HepG2 (cell line): ENCODE results near the gene ZNF585A. TPM values are rescaled to one million over a fixed set of nuclear protein-coding genes. Genes with fewer than 3 reads are reported as not detected.

Source experiments
- ATAC-seq: fragments of 200-7000 bp; cut with Tn5 transposase; 3 replicates; pipeline ENCODE4 v1.9.1; 2020; ENCODE audit warnings: mild to moderate bottlenecking, moderate library complexity
- BruUV-seq: library from RNA; stranded (reverse); fragments of 400-500 nt; replicated peaks from 2 replicates; lab custom pipeline; 2021; lab: Mats Ljungman, UMichigan
- CTCF ChIA-PET: fragments of 300-600 bp; formaldehyde crosslinking; extraction: SDS; loops from one replicate; lab custom pipeline; 2021; ENCODE audit warnings: low total read pairs, inconsistent platforms, low intra/inter-chr PET ratio; lab: Yijun Ruan, JAX
- POLR2A ChIA-PET: fragments of 350-600 bp; sonication (Branson Sonifier 250); formaldehyde crosslinking; loops from one replicate; lab custom pipeline; 2020; ENCODE audit warnings: antibody characterized with exemption, inconsistent platforms; lab: Yijun Ruan, JAX
- DNase-seq: peaks from one replicate; pipeline ENCODE4 v3.0.0-alpha.2; 2015; ENCODE audit warnings: low spot score
- FAIRE-seq: peaks from 3 replicates; lab custom pipeline; 2011; peaks lifted over from hg19 to GRCh38; lab: Jason Lieb, UNC
- H2AFZ ChIP-seq: one replicate; pipeline ENCODE4 v1.6.1; 2011; ENCODE audit warnings: low read length, inconsistent platforms
- H3K27ac ChIP-seq: fragments of 300-600 bp; 3 replicates; pipeline ENCODE4 v1.8.0; 2011; ENCODE audit warnings: mixed run types, mild to moderate bottlenecking, mixed read lengths, low read length, inconsistent platforms; ENCODE audit not compliant: insufficient read depth; ENCODE audit errors: extremely low read length
- H3K27me3 ChIP-seq, 2 experiments: fragments of 200-600 bp in 1 of 2; 2 replicates in 1 of 2; 3 replicates in 1 of 2; pipeline versions ENCODE4 v1.6.0 to v1.8.0; 2011; ENCODE audit warnings: low read length in 2 of 2, mild to moderate bottlenecking in 2 of 2, moderate library complexity in 2 of 2, inconsistent platforms in 1 of 2; ENCODE audit not compliant: insufficient read depth in 2 of 2, control insufficient read depth in 1 of 2
- H3K36me3 ChIP-seq, 2 experiments: fragments of 200-600 bp in 1 of 2; replicated peaks in 1 of 2; 2 replicates in 1 of 2; 3 replicates in 1 of 2; pipeline versions ENCODE4 v1.5.1 to v1.8.0; 2011; ENCODE audit warnings: low read length in 2 of 2, inconsistent platforms in 1 of 2; ENCODE audit not compliant: insufficient read depth in 2 of 2, control insufficient read depth in 1 of 2
- H3K4me1 ChIP-seq: 2 replicates; pipeline ENCODE4 v1.5.1; 2012; ENCODE audit warnings: low read length, inconsistent platforms; ENCODE audit not compliant: insufficient read depth
- H3K4me2 ChIP-seq: 2 replicates; pipeline ENCODE4 v1.6.0; 2011; ENCODE audit warnings: low read depth, low read length, inconsistent platforms
- H3K4me3 ChIP-seq, 3 experiments: fragments of 200-600 bp in 1 of 3; sonication (generic), shearing (Covaris generic) in 1 of 3; replicated peaks in 1 of 3; 2 replicates each; pipeline ENCODE4 v1.5.1; 2011 to 2016; ENCODE audit warnings: low read length in 3 of 3, inconsistent platforms in 2 of 3, low read depth in 2 of 3, mild to moderate bottlenecking in 2 of 3, control low read depth in 1 of 3, mixed read lengths in 1 of 3; ENCODE audit not compliant: insufficient read depth in 1 of 3
- H3K79me2 ChIP-seq: one replicate; pipeline ENCODE4 v1.6.1; 2011; ENCODE audit warnings: low read length, inconsistent platforms; ENCODE audit not compliant: insufficient read depth
- H3K9ac ChIP-seq: 2 replicates; pipeline ENCODE4 v1.6.0; 2011; ENCODE audit warnings: mild to moderate bottlenecking, low read depth, low read length, inconsistent platforms; ENCODE audit not compliant: insufficient read depth
- H3K9me3 ChIP-seq: 2 replicates; pipeline ENCODE4 v1.5.1; 2012; ENCODE audit warnings: mild to moderate bottlenecking, low read length
- H4K20me1 ChIP-seq: 2 replicates; pipeline ENCODE4 v1.6.0; 2011; ENCODE audit warnings: inconsistent platforms, mild to moderate bottlenecking, low read length, moderate library complexity; ENCODE audit not compliant: insufficient read depth
- ADNP ChIP-seq: sonication (generic); formaldehyde crosslinking; IDR thresholded peaks from 2 replicates; pipeline ENCODE4 v1.4.0; 2020; ENCODE audit warnings: missing genetic modification reagents
- CREM ChIP-seq, 2 experiments: sonication (generic) in 1 of 2; formaldehyde crosslinking in 1 of 2; IDR thresholded peaks; 2 replicates each; pipeline versions ENCODE4 v1.4.0 to v1.6.1; 2016 to 2020; ENCODE audit warnings: antibody characterized with exemption in 1 of 2, mild to moderate bottlenecking in 1 of 2, missing genetic modification reagents in 1 of 2
- EED ChIP-seq: sonication (generic); formaldehyde crosslinking; IDR thresholded peaks from 2 replicates; pipeline ENCODE4 v1.5.0; 2020; ENCODE audit warnings: mild to moderate bottlenecking, missing genetic modification reagents
- ELF4 ChIP-seq: sonication (generic); formaldehyde crosslinking; IDR thresholded peaks from 2 replicates; pipeline ENCODE4 v1.5.0; 2020; ENCODE audit warnings: missing genetic modification reagents, mild to moderate bottlenecking, moderate library complexity, borderline replicate concordance
- HNRNPH1 ChIP-seq: fragments of 200-400 bp; formaldehyde crosslinking; optimal IDR thresholded peaks from 2 replicates; pipeline ENCODE3; 2017; ENCODE audit warnings: mild to moderate bottlenecking, low read depth, low read length
- SOX5 ChIP-seq: IDR thresholded peaks from 2 replicates; pipeline ENCODE4 v1.6.1; 2016; ENCODE audit warnings: borderline replicate concordance
- SRSF4 ChIP-seq: fragments of 200-400 bp; formaldehyde crosslinking; IDR thresholded peaks from one replicate; pipeline ENCODE4 v1.6.1; 2018; ENCODE audit warnings: mild to moderate bottlenecking, low read depth, low read length, moderate library complexity; ENCODE audit not compliant: poor library complexity, severe bottlenecking
- TBL1XR1 ChIP-seq: fragments of 150-350 bp; IDR thresholded peaks from 2 replicates; pipeline ENCODE4 v1.6.1; 2014; ENCODE audit warnings: borderline replicate concordance, low read length; ENCODE audit not compliant: partially characterized antibody
- ZFP36L1 ChIP-seq: sonication (generic); formaldehyde crosslinking; IDR thresholded peaks from 2 replicates; pipeline ENCODE4 v1.8.0; 2022; ENCODE audit warnings: mild to moderate bottlenecking, missing genetic modification reagents, moderate library complexity
- ZMYM4 ChIP-seq: sonication (generic); formaldehyde crosslinking; IDR thresholded peaks from 2 replicates; pipeline ENCODE4 v1.8.1; 2023; ENCODE audit warnings: mild to moderate bottlenecking, missing genetic modification reagents
- ZNF101 ChIP-seq: sonication (generic); formaldehyde crosslinking; IDR thresholded peaks from 2 replicates; pipeline ENCODE4 v1.4.0; 2020; ENCODE audit warnings: mild to moderate bottlenecking, low read depth, missing genetic modification reagents, borderline replicate concordance
- ZNF17 ChIP-seq: sonication (generic); formaldehyde crosslinking; IDR thresholded peaks from 2 replicates; pipeline ENCODE4 v1.5.0; 2020; ENCODE audit warnings: mild to moderate bottlenecking, missing genetic modification reagents
- ZNF709 ChIP-seq: sonication (generic); formaldehyde crosslinking; IDR thresholded peaks from 2 replicates; pipeline ENCODE4 v1.5.0; 2020; ENCODE audit warnings: mild to moderate bottlenecking, missing genetic modification reagents
- ZNF788 ChIP-seq: sonication (generic); formaldehyde crosslinking; IDR thresholded peaks from 2 replicates; pipeline ENCODE4 v1.5.0; 2020; ENCODE audit warnings: mild to moderate bottlenecking, missing genetic modification reagents, borderline replicate concordance
- ZSCAN9 ChIP-seq: IDR thresholded peaks from 2 replicates; pipeline ENCODE4 v1.6.1; 2016; ENCODE audit warnings: borderline replicate concordance
- ZZZ3 ChIP-seq: sonication (generic); formaldehyde crosslinking; IDR thresholded peaks from 2 replicates; pipeline ENCODE4 v1.4.0; 2020; ENCODE audit warnings: missing genetic modification reagents, mild to moderate bottlenecking, borderline replicate concordance
- WGBS: methylation state at CpG from one replicate; pipeline ENCODE4 v1.1.6; 2017; ENCODE audit warnings: low lambda C conversion rate; 5-methylcytosine and 5-hydroxymethylcytosine counted together
- in situ Hi-C: cut with HindIII; loops from 2 replicates; pipeline ENCODE4 v1.10.0; 2017; ENCODE audit warnings: low pct_unique_long_range_greater_than_20kb; ENCODE audit not compliant: extremely low pct_ligation_motif_present
- intact Hi-C: fragments of 100-400 bp; cut with micrococcal nuclease; formaldehyde crosslinking; loops from one replicate; pipeline ENCODE4 v1.10.0; 2022; ENCODE audit not compliant: unreplicated experiment
- polyA plus RNA-seq, 8 experiments: library from polyadenylated mRNA; depleted of rRNA in 3 of 8; stranded (reverse) in 7 of 8; unstranded in 1 of 8; fragments of >200 nt; fragmentation: Illumina TruSeq in 4 of 8; extraction: Trizol in 4 of 8; gene quantifications; 2 replicates each; pipeline versions ENCODE4 v1.2.1 to v1.2.3, GENCODE V29; 2011 to 2016; ENCODE audit warnings: low read depth in 4 of 8, missing spikeins in 1 of 8, mixed read lengths in 1 of 8; ENCODE audit not compliant: insufficient read depth in 1 of 8
- total RNA-seq, 5 experiments: library from RNA; depleted of rRNA; stranded (reverse); fragments of >200 nt; fragmentation: Illumina TruSeq; extraction: Trizol; gene quantifications; 2 replicates each; pipeline ENCODE4 v1.2.3, GENCODE V29; 2016; ENCODE audit warnings: low read depth in 1 of 5
- TF ChIP-seq, protein P1 (sequence below): sonication (generic); formaldehyde crosslinking; IDR thresholded peaks from 2 replicates; pipeline ENCODE4 v1.5.0; 2020; ENCODE audit warnings: missing genetic modification reagents
- TF ChIP-seq, protein P2 (sequence below): sonication (generic); formaldehyde crosslinking; IDR thresholded peaks from 2 replicates; pipeline ENCODE4 v1.8.1; 2023; ENCODE audit warnings: mild to moderate bottlenecking, missing genetic modification reagents
- TF ChIP-seq, protein P3 (sequence below): sonication (generic); formaldehyde crosslinking; IDR thresholded peaks from 2 replicates; pipeline ENCODE4 v1.4.0; 2020; ENCODE audit warnings: low read depth, mild to moderate bottlenecking, missing genetic modification reagents

Gene ZNF585A
- total and polyA plus RNA-seq, 2 of the 13 experiments (the other 11 are each of a cell fraction or from before 2014, with no cell fraction given): 7.1 to 8.5 TPM

DNA sequence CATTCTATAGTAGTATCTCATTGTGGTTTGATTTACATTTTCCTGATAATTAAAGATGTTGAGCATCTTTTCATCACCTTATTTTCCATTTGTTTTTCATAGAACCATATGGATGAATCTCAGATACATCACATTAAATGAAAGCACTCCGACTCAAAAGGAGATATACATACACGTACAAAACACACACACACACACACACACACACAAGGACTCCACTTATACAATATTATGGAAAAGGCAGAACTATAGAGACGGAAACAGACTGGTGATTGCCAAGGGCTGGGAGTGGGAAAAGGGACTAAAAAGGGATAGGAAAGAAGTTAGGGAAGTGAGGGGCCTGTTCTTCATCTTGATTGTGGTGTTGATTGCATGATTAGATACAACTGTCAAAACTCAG is 24.3 kb downstream of the ZNF585A start:
- H2AFZ ChIP-seq: no peak overlapping the region
- ATAC-seq (no peak), FAIRE-seq (no peak), DNase-seq (no peak)
- H3K9me3 ChIP-seq: peaks cover 84% of the 10 kb centered on the region
- H3K79me2 ChIP-seq: no peaks in the 10 kb centered on the region
- in situ Hi-C loops: no loop called here
- ChIA-PET CTCF (no interaction called here), POLR2A (no interaction called here)
- TF ChIP-seq ZNF101 (CRISPR knock-in tag) (no peak), ZNF788 (no peak), ZMYM4 (CRISPR knock-in tag) (no peak), HNRNPH1 (no peak), ZFP36L1 (CRISPR knock-in tag) (no peak), ZZZ3 (no peak), ZNF709 (CRISPR knock-in tag) (no peak), EED (no peak), TBL1XR1 (no peak), ELF4 (CRISPR knock-in tag) (no peak), ZNF17 (CRISPR knock-in tag) (no peak), ADNP (CRISPR knock-in tag) (no peak), CREM (IDR thresholded peaks at IDR 0.05) (no peak), CREM (CRISPR knock-in tag; IDR thresholded peaks at IDR 0.05) (no peak), SRSF4 (no peak), SOX5 (CRISPR knock-in tag) (no peak), ZSCAN9 (CRISPR knock-in tag) (no peak)
- TF ChIP-seq, protein P1, sequence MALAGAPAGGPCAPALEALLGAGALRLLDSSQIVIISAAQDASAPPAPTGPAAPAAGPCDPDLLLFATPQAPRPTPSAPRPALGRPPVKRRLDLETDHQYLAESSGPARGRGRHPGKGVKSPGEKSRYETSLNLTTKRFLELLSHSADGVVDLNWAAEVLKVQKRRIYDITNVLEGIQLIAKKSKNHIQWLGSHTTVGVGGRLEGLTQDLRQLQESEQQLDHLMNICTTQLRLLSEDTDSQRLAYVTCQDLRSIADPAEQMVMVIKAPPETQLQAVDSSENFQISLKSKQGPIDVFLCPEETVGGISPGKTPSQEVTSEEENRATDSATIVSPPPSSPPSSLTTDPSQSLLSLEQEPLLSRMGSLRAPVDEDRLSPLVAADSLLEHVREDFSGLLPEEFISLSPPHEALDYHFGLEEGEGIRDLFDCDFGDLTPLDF (CRISPR knock-in tag): no peak
- TF ChIP-seq, protein P2, sequence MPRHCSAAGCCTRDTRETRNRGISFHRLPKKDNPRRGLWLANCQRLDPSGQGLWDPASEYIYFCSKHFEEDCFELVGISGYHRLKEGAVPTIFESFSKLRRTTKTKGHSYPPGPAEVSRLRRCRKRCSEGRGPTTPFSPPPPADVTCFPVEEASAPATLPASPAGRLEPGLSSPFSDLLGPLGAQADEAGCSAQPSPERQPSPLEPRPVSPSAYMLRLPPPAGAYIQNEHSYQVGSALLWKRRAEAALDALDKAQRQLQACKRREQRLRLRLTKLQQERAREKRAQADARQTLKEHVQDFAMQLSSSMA (CRISPR knock-in tag): no peak
- TF ChIP-seq, protein P3, sequence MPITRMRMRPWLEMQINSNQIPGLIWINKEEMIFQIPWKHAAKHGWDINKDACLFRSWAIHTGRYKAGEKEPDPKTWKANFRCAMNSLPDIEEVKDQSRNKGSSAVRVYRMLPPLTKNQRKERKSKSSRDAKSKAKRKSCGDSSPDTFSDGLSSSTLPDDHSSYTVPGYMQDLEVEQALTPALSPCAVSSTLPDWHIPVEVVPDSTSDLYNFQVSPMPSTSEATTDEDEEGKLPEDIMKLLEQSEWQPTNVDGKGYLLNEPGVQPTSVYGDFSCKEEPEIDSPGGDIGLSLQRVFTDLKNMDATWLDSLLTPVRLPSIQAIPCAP (CRISPR knock-in tag): no peak
- intact Hi-C loops: no loop called here
- no peak overlapping the region for H3K4me2 ChIP-seq
- no TSS peak for BruUV-seq
- 70% methylated on average over 3 of the region's 3 CpGs for WGBS
- no peak overlapping the region for H3K4me3 ChIP-seq
- H4K20me1 ChIP-seq: no peaks in the 10 kb centered on the region
- no peaks in the 10 kb centered on the region for H3K27me3 ChIP-seq
- no peak overlapping the region for H3K9ac ChIP-seq
- H3K27ac ChIP-seq: no peak overlapping the region
- H3K36me3 ChIP-seq: no peaks in the 10 kb centered on the region; a peak in 2 of 5 replicates
- H3K4me1 ChIP-seq: no peaks in the 10 kb centered on the region
